Liver (tissue), 9 donors: ENCODE measurements around the gene SLC8A3. TPM values are rescaled to one million over a fixed set of nuclear protein-coding genes. Genes with fewer than 3 reads are reported as not detected.

Experiments
- DNase-seq: peaks from one replicate; pipeline ENCODE4 v3.0.0-alpha.2; 2017; ENCODE audit warnings: low spot score
- H3K27ac ChIP-seq, 2 donors: one replicate each; pipeline ENCODE4 v1.7.0; 2013; ENCODE audit warnings: inconsistent platforms in 2 of 2, low read length in 2 of 2, control low read depth in 1 of 2, low read depth in 1 of 2, mild to moderate bottlenecking in 1 of 2
- H3K27me3 ChIP-seq, 4 donors: one replicate each; pipeline versions ENCODE4 v1.6.1 to v1.7.0; 2013; ENCODE audit warnings: low read length in 3 of 4, inconsistent platforms in 1 of 4, mild to moderate bottlenecking in 1 of 4, moderate library complexity in 1 of 4; ENCODE audit not compliant: control insufficient read depth in 4 of 4, insufficient read depth in 4 of 4
- H3K36me3 ChIP-seq, 4 donors: one replicate each; pipeline versions ENCODE4 v1.6.1 to v1.7.0; 2013; ENCODE audit warnings: low read length in 3 of 4, mild to moderate bottlenecking in 3 of 4, low read depth in 1 of 4, moderate library complexity in 1 of 4; ENCODE audit not compliant: control insufficient read depth in 4 of 4, insufficient read depth in 3 of 4
- H3K4me1 ChIP-seq, 4 donors: one replicate each; pipeline versions ENCODE4 v1.6.1 to v1.7.0; 2013; ENCODE audit warnings: low read length in 3 of 4, mild to moderate bottlenecking in 3 of 4, moderate library complexity in 1 of 4; ENCODE audit not compliant: control insufficient read depth in 4 of 4, insufficient read depth in 4 of 4
- H3K4me3 ChIP-seq, 3 donors: one replicate each; pipeline versions ENCODE4 v1.6.1 to v1.7.0; 2013; ENCODE audit warnings: low read length in 3 of 3, control low read depth in 1 of 3, low read depth in 1 of 3, mild to moderate bottlenecking in 1 of 3
- H3K9ac ChIP-seq, 2 donors: one replicate each; pipeline ENCODE4 v1.7.0; 2013; ENCODE audit warnings: low read length in 2 of 2, mild to moderate bottlenecking in 2 of 2, moderate library complexity in 2 of 2, control low read depth in 1 of 2, low read depth in 1 of 2
- H3K9me3 ChIP-seq, 4 donors: one replicate each; pipeline versions ENCODE4 v1.6.1 to v1.7.0; 2013; ENCODE audit warnings: low read length in 3 of 4; ENCODE audit not compliant: control insufficient read depth in 4 of 4
- EGR1 ChIP-seq, 2 donors: IDR thresholded peaks; 2 replicates each; pipeline ENCODE4 v1.6.1; 2016 to 2018; ENCODE audit warnings: antibody characterized with exemption in 2 of 2, low read depth in 2 of 2
- FOXA1 ChIP-seq: IDR thresholded peaks from 2 replicates; pipeline ENCODE4 v1.6.1; 2016; ENCODE audit warnings: antibody characterized with exemption
- FOXA2 ChIP-seq: IDR thresholded peaks from 2 replicates; pipeline ENCODE4 v1.6.1; 2016; ENCODE audit warnings: antibody characterized with exemption
- GABPA ChIP-seq, 2 donors: IDR thresholded peaks in 1 of 2; conservative IDR thresholded peaks in 1 of 2; 2 replicates each; pipeline ENCODE4 v1.6.1; 2016; ENCODE audit warnings: antibody characterized with exemption in 2 of 2, mild to moderate bottlenecking in 1 of 2, moderate library complexity in 1 of 2
- HNF4A ChIP-seq, 2 donors: conservative IDR thresholded peaks; 2 replicates each; pipeline ENCODE4 v1.6.1; 2016; ENCODE audit warnings: antibody characterized with exemption in 2 of 2, mild to moderate bottlenecking in 2 of 2
- JUND ChIP-seq, 2 donors: IDR thresholded peaks; 2 replicates each; pipeline ENCODE4 v1.6.1; 2016; ENCODE audit warnings: antibody characterized with exemption in 2 of 2
- NR2F2 ChIP-seq: IDR thresholded peaks from 2 replicates; pipeline ENCODE4 v1.6.1; 2016; ENCODE audit warnings: antibody characterized with exemption
- RAD21 ChIP-seq, 2 donors: IDR thresholded peaks; 2 replicates each; pipeline ENCODE4 v1.6.1; 2016; ENCODE audit warnings: antibody characterized with exemption in 2 of 2, mild to moderate bottlenecking in 2 of 2
- SP1 ChIP-seq: IDR thresholded peaks from 2 replicates; pipeline ENCODE4 v1.6.1; 2018; ENCODE audit warnings: antibody characterized with exemption, mild to moderate bottlenecking
- TAF1 ChIP-seq: conservative IDR thresholded peaks from 2 replicates; pipeline ENCODE4 v1.6.1; 2016; ENCODE audit warnings: antibody characterized with exemption, mild to moderate bottlenecking
- YY1 ChIP-seq: IDR thresholded peaks from 2 replicates; pipeline ENCODE4 v1.6.1; 2016; ENCODE audit warnings: antibody characterized with exemption, mild to moderate bottlenecking
- WGBS: extraction: QIAGEN DNeasy Blood & Tissue Kit; methylation state at CpG from one replicate; pipeline ENCODE4 v1.1.7; 2013; 5-methylcytosine and 5-hydroxymethylcytosine counted together
- polyA plus RNA-seq, 2 donors: library from polyadenylated mRNA; stranded (reverse) in 1 of 2; unstranded in 1 of 2; fragments of 200-250 nt in 1 of 2; fragments of >200 nt in 1 of 2; fragmentation: Nextera tagmentation in 1 of 2; extraction: Ambion mirVana in 1 of 2; gene quantifications; one replicate each; pipeline versions ENCODE4 v1.2.1 to v1.2.3, GENCODE V29; 2013 to 2015
- total RNA-seq, 2 donors: library from RNA; depleted of rRNA; stranded (reverse); fragments of >200 nt; gene quantifications; one replicate each; pipeline ENCODE4 v1.2.3, GENCODE V29; 2014
- TF ChIP-seq, protein P1 (sequence below): IDR thresholded peaks from 2 replicates; pipeline ENCODE4 v1.6.1; 2016; ENCODE audit warnings: antibody characterized with exemption
- TF ChIP-seq, protein P2 (sequence below): IDR thresholded peaks from 2 replicates; pipeline ENCODE4 v1.6.1; 2016; ENCODE audit warnings: antibody characterized with exemption, mild to moderate bottlenecking
- TF ChIP-seq, protein P3 (sequence below): IDR thresholded peaks from 2 replicates; pipeline ENCODE4 v1.6.1; 2016; ENCODE audit warnings: antibody characterized with exemption
- donor health status: healthy.
- donor health status: healthy.
- donor health status: healthy.
- donor health status: healthy.
- donor health status: healthy.

Gene SLC8A3
- total and polyA plus RNA-seq, 4 donors, result 0.05 to 0.56 (median 0.10) TPM; not detected in 1

DNA sequence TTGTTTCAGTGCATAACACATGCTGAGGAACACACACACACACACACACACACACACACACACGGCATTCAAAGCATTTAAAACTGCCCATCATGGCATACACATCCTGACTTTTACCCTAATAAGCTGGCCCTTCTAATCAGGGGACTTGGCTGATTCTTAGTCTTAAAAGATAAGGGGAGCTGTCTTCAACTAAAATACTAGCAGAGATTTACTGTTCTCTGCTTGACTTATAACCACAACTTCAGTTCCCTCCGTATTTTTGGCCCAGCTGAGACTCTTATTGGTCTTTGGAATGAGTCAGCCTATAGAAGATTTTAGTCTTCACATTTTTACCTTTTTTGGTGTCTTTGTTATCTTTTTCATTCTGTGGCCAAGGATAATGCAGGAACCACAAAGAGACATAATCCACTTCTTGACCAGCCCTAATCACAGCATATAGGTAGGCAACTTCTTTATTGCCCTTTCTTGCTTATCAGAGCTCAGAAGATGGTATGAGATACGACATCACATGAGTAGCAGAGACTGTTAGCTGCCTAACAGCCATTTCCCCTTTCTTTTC lies 25.1 kb upstream of the SLC8A3 start:
- Histone ChIP-seq H3K4me3 (no peak overlapping the region), H3K27ac (no peak overlapping the region), H3K36me3 (no peaks in the 10 kb centered on the region), H3K9me3 (no peaks in the 10 kb centered on the region), H3K4me1 (no peaks in the 10 kb centered on the region), H3K9ac (no peak overlapping the region), H3K27me3 (peaks cover 0 to 11% (median 0%) of the 10 kb centered on the region in 4 donors)
- 40% methylated on average over 3 of the region's 3 CpGs for WGBS
- TF ChIP-seq RAD21 (IDR thresholded peaks at IDR 0.05), result no peak
- TF ChIP-seq NR2F2, result no peak
- TF ChIP-seq HNF4A (conservative IDR thresholded peaks at IDR 0.05), result no peak
- TF ChIP-seq, protein P1, sequence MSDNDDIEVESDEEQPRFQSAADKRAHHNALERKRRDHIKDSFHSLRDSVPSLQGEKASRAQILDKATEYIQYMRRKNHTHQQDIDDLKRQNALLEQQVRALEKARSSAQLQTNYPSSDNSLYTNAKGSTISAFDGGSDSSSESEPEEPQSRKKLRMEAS, result no peak
- TF ChIP-seq, protein P2, sequence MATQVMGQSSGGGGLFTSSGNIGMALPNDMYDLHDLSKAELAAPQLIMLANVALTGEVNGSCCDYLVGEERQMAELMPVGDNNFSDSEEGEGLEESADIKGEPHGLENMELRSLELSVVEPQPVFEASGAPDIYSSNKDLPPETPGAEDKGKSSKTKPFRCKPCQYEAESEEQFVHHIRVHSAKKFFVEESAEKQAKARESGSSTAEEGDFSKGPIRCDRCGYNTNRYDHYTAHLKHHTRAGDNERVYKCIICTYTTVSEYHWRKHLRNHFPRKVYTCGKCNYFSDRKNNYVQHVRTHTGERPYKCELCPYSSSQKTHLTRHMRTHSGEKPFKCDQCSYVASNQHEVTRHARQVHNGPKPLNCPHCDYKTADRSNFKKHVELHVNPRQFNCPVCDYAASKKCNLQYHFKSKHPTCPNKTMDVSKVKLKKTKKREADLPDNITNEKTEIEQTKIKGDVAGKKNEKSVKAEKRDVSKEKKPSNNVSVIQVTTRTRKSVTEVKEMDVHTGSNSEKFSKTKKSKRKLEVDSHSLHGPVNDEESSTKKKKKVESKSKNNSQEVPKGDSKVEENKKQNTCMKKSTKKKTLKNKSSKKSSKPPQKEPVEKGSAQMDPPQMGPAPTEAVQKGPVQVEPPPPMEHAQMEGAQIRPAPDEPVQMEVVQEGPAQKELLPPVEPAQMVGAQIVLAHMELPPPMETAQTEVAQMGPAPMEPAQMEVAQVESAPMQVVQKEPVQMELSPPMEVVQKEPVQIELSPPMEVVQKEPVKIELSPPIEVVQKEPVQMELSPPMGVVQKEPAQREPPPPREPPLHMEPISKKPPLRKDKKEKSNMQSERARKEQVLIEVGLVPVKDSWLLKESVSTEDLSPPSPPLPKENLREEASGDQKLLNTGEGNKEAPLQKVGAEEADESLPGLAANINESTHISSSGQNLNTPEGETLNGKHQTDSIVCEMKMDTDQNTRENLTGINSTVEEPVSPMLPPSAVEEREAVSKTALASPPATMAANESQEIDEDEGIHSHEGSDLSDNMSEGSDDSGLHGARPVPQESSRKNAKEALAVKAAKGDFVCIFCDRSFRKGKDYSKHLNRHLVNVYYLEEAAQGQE, result no peak
- no peak for TF ChIP-seq EGR1 (IDR thresholded peaks at IDR 0.05; ENCODE audit: low read depth in 2 of 2)
- no peak for TF ChIP-seq JUND (IDR thresholded peaks at IDR 0.05)
- no peak for DNase-seq

DNA sequence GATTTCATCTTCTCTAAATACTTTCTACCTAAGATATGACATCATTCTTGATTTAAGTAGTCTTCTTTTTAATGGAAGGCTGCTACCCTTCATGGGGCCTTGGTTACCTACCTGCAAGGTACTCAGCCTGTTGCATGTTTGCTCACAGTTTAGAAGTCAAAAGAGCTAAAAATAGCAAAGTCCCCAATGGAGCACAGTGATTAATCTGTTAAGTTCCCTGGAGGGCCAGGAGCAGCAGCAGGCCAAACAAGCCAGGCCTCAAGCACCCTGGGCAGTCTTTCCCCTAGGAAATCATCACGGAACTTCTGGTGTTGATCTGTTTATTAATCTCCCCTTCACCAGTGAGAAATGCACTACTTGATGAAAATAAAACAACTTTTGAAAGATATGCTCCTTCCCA lies 24.0 kb upstream of the SLC8A3 start:
- H3K4me1 ChIP-seq, result no peaks in the 10 kb centered on the region
- no peak overlapping the region for H3K27ac ChIP-seq
- H3K9ac ChIP-seq, result no peak overlapping the region
- no peaks in the 10 kb centered on the region for H3K36me3 ChIP-seq
- 79% methylated on average over 1 of the region's 1 CpG for WGBS
- H3K27me3 ChIP-seq, result peaks cover 0 to 11% (median 0%) of the 10 kb centered on the region in 4 donors
- no peak overlapping the region for H3K4me3 ChIP-seq
- no peak for DNase-seq
- TF ChIP-seq EGR1 (IDR thresholded peaks at IDR 0.05; ENCODE audit: low read depth in 2 of 2) (no peak), HNF4A (conservative IDR thresholded peaks at IDR 0.05) (no peak), GABPA (IDR thresholded peaks at IDR 0.05 in 1 of 2, conservative IDR thresholded peaks at IDR 0.05 in 1 of 2) (no peak), YY1 (no peak), FOXA2 (no peak), TAF1 (no peak), FOXA1 (no peak), JUND (IDR thresholded peaks at IDR 0.05) (no peak), SP1 (no peak)
- TF ChIP-seq, protein P2, result no peak
- TF ChIP-seq, protein P3, sequence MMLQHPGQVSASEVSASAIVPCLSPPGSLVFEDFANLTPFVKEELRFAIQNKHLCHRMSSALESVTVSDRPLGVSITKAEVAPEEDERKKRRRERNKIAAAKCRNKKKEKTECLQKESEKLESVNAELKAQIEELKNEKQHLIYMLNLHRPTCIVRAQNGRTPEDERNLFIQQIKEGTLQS, result no peak
- TF ChIP-seq, protein P1, result no peak
- H3K9me3 ChIP-seq, result no peaks in the 10 kb centered on the region
